SH-SY5Y (cell line): Measurements from ENCODE around the gene SLC32A1.

Experiments
- GATA2 ChIP-seq: IDR thresholded peaks from 2 replicates; pipeline ENCODE4 v1.6.1; 2011; ENCODE audit warnings: mild to moderate bottlenecking, low read depth, low read length
- GATA3 ChIP-seq: IDR thresholded peaks from 2 replicates; pipeline ENCODE4 v1.6.1; 2011; ENCODE audit warnings: low read depth, mild to moderate bottlenecking, low read length, moderate library complexity

- TF ChIP-seq GATA2: no peak
- TF ChIP-seq GATA3: no peak
These were observed 7.4 kb downstream of the SLC32A1 start for GRCh38 chr20:38731738-38732113.
